Upper lobe of left lung (tissue), 6 donors: ENCODE data around the gene SOX5. TPM values are rescaled to one million over a fixed set of nuclear protein-coding genes. Genes with fewer than 3 reads are reported as not detected.

ENCODE experiments used
- ATAC-seq, 2 donors: fragments of 200-7000 bp; cut with Tn5 transposase; one replicate each; pipeline ENCODE4 v1.9.1; 2022; ENCODE audit warnings: mild to moderate bottlenecking in 2 of 2, moderate library complexity in 2 of 2; ENCODE audit not compliant: low FRiP score in 2 of 2
- DNase-seq, 2 donors: peaks; one replicate each; pipeline ENCODE4 v3.0.0-alpha.2; 2019 to 2020
- H3K27ac ChIP-seq, 4 donors: fragments of 200-600 bp; sonication (generic); one replicate each; pipeline ENCODE4 v1.5.1; 2016 to 2019
- H3K27me3 ChIP-seq, 4 donors: fragments of 200-600 bp; sonication (generic); one replicate each; pipeline ENCODE4 v1.5.1; 2017 to 2019
- H3K36me3 ChIP-seq, 4 donors: fragments of 200-600 bp; sonication (generic); one replicate each; pipeline ENCODE4 v1.5.1; 2016 to 2019
- H3K4me1 ChIP-seq, 4 donors: fragments of 200-600 bp; sonication (generic); one replicate each; pipeline ENCODE4 v1.5.1; 2018 to 2019
- H3K4me3 ChIP-seq, 4 donors: fragments of 200-600 bp; sonication (generic); one replicate each; pipeline ENCODE4 v1.5.1; 2017 to 2019; ENCODE audit warnings: mild to moderate bottlenecking in 2 of 4, moderate library complexity in 1 of 4
- H3K9me3 ChIP-seq, 4 donors: fragments of 200-600 bp; sonication (generic); one replicate each; pipeline ENCODE4 v1.5.1; 2018 to 2019
- EP300 ChIP-seq, 4 donors: sonication (generic); formaldehyde crosslinking; IDR thresholded peaks; one replicate each; pipeline ENCODE4 v1.5.1; 2017; ENCODE audit warnings: antibody characterized with exemption in 4 of 4, control low read depth in 2 of 4
- POLR2A ChIP-seq, 4 donors: fragments of 450-650 bp; IDR thresholded peaks; one replicate each; pipeline ENCODE4 v1.5.1; 2016 to 2017; ENCODE audit warnings: antibody characterized with exemption in 4 of 4, mild to moderate bottlenecking in 2 of 4
- POLR2AphosphoS5 ChIP-seq, 2 donors: sonication (generic); formaldehyde crosslinking; IDR thresholded peaks; one replicate each; pipeline ENCODE4 v1.5.1; 2017; ENCODE audit warnings: antibody characterized with exemption in 2 of 2
- WGBS, 2 donors: methylation state at CpG; one replicate each; pipeline ENCODE4 v1.1.5; 2017 to 2018; 5-methylcytosine and 5-hydroxymethylcytosine counted together
- total RNA-seq, 6 donors: library from RNA; depleted of rRNA in 4 of 6; stranded (reverse); fragments of >200 nt in 4 of 6; gene quantifications; one replicate each; pipeline versions ENCODE4 v1.1.0 to v1.2.1, GENCODE V29; 2016 to 2021
- TF ChIP-seq, protein P1 (sequence below), 6 experiments: fragments of 450-650 bp in 4 of 6; fragments of 200-600 bp in 2 of 6; sonication (generic) in 2 of 6; IDR thresholded peaks; one replicate each; pipeline ENCODE4 v1.5.1; 2016 to 2019; ENCODE audit warnings: antibody characterized with exemption in 6 of 6
- donor health status: DM: no; HTN: no; CAD: no; lungs with moderate emphysema.
- donor health status: DM: no; HTN: yes; CAD: no; lungs with severe emphysema.

SOX5 gene
- total RNA-seq, 6 donors from 2014 or later: 9.6 to 31.4 (median 14.5) TPM

DNA sequence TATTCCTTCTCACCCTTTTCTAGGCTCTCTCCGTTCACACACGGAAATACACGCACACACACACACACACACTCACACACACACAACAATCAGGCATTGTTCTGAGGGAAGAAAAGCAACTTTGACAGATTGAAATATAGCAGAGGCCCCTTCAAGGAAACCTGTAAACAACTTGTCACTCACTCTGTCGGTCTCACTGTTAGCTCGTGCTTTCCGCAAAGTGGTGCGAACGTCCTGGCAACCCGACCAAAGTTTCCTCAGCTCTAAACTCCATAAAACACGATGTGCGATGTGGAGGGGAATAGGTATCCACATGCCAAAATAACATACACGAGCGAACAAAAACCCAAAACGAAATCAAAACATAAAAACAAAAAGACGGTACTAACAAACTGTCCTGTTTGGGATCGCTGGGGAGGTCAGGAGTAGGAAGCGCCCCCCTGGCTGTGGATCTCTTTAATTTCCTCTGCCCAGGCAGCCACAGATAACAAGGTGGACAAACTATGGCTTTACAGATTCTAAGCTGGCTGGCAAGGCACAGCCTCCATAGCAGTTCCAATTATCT, 822 bp upstream of the SOX5 start:
- H3K27me3 ChIP-seq: no peaks in the 10 kb centered on the region
- no peak overlapping the region for H3K27ac ChIP-seq
- TF ChIP-seq, protein P1, sequence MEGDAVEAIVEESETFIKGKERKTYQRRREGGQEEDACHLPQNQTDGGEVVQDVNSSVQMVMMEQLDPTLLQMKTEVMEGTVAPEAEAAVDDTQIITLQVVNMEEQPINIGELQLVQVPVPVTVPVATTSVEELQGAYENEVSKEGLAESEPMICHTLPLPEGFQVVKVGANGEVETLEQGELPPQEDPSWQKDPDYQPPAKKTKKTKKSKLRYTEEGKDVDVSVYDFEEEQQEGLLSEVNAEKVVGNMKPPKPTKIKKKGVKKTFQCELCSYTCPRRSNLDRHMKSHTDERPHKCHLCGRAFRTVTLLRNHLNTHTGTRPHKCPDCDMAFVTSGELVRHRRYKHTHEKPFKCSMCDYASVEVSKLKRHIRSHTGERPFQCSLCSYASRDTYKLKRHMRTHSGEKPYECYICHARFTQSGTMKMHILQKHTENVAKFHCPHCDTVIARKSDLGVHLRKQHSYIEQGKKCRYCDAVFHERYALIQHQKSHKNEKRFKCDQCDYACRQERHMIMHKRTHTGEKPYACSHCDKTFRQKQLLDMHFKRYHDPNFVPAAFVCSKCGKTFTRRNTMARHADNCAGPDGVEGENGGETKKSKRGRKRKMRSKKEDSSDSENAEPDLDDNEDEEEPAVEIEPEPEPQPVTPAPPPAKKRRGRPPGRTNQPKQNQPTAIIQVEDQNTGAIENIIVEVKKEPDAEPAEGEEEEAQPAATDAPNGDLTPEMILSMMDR (IDR thresholded peaks at IDR 0.05): no peak
- TF ChIP-seq POLR2A (IDR thresholded peaks at IDR 0.05) (no peak), POLR2AphosphoS5 (IDR thresholded peaks at IDR 0.05) (no peak), EP300 (IDR thresholded peaks at IDR 0.05) (no peak)
- no peaks in the 10 kb centered on the region for H3K9me3 ChIP-seq
- peak overlapping the region in 3 of 4 donors; percentile 36 to 47 (median 44) for H3K4me3 ChIP-seq
- DNase-seq (no peak), ATAC-seq (peak; percentile 65 to 70)
- H3K4me1 ChIP-seq: peaks cover 0 to 6% (median 2%) of the 10 kb centered on the region in 4 donors
- H3K36me3 ChIP-seq: no peaks in the 10 kb centered on the region
- WGBS, 2 donors: 3 to 6% methylated on average over 17 of the region's 17 CpGs

DNA sequence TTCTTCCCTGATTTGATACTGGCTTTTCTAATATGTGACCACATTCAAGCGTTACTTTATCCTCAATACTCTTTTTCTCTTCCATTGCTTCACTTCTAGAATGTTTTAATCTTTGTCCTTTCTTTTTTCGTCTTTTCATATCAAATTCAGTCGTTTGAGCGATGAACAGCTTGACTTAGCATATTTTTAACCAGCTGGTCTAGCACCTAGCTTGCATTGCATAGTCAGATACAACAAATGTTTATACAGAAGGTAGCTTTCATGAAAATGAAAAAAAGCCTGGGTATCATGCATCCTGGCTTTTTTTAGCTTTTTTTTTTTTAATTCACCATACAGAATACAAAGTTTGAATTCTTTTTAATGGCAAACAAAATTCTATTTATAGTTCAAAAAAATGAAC, 1.2 kb downstream of the SOX5 start:
- no peaks in the 10 kb centered on the region for H3K9me3 ChIP-seq
- no peak for DNase-seq
- no peaks in the 10 kb centered on the region for H3K36me3 ChIP-seq
- 80 to 84% methylated on average over 4 of the region's 4 CpGs for WGBS, 2 donors
- H3K27ac ChIP-seq: no peak overlapping the region
- ATAC-seq: no peak
- H3K4me1 ChIP-seq: peaks cover 0 to 6% (median 2%) of the 10 kb centered on the region in 4 donors
- no peaks in the 10 kb centered on the region for H3K27me3 ChIP-seq
- TF ChIP-seq POLR2AphosphoS5 (IDR thresholded peaks at IDR 0.05) (no peak), POLR2A (IDR thresholded peaks at IDR 0.05) (no peak), EP300 (IDR thresholded peaks at IDR 0.05) (no peak)
- TF ChIP-seq, protein P1 (IDR thresholded peaks at IDR 0.05): no peak
- no peak overlapping the region for H3K4me3 ChIP-seq

DNA sequence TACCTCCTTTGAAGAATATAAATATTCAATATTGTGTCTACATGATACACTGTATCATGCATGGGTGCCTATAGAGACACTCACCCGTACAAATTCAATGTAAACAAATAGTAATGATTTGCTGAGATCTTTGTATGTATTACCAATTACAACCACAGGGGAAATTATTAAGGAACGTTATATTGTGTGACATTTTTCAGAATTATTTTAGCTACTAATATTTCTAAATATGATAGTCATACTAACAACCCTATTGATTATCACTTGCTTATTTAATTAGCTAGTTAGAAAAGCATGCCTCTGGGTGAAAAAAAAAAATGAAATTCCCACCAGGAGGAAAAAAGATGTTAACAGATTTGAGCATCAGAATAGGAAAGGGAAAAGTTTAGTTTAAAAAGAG, 2.1 kb downstream of the SOX5 start:
- DNase-seq: no peak
- peaks cover 0 to 6% (median 2%) of the 10 kb centered on the region in 4 donors for H3K4me1 ChIP-seq
- WGBS, 2 donors: 59 to 67% methylated on average over 2 of the region's 2 CpGs
- H3K4me3 ChIP-seq: no peak overlapping the region
- no peak for ATAC-seq
- H3K9me3 ChIP-seq: no peaks in the 10 kb centered on the region
- TF ChIP-seq POLR2A (IDR thresholded peaks at IDR 0.05): no peak
- TF ChIP-seq, protein P1 (IDR thresholded peaks at IDR 0.05): no peak
- no peak for TF ChIP-seq POLR2AphosphoS5 (IDR thresholded peaks at IDR 0.05)
- TF ChIP-seq EP300 (IDR thresholded peaks at IDR 0.05): no peak
- no peaks in the 10 kb centered on the region for H3K36me3 ChIP-seq
- no peak overlapping the region for H3K27ac ChIP-seq
- no peaks in the 10 kb centered on the region for H3K27me3 ChIP-seq

DNA sequence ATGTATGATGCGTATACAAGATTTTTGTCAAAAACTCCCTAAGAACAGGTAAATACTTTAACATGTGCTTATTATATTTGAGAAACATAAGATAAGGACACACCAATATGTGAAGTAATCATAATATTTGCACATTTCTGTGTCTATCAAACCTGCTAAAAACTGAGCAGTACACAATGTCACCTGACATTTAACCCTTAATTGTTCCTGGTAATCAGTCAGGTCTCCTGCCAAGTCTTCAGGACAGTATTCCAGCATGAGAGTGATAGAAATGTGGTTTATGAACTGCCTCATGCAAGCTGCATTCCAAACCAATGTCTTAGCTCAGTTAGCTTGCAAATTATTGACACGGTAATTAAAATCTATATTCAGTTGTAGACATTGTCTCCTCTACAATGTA, 4.2 kb downstream of the SOX5 start:
- Histone ChIP-seq H3K4me3 (no peak overlapping the region), H3K27ac (no peak overlapping the region), H3K4me1 (peaks cover 0 to 4% (median 0%) of the 10 kb centered on the region in 4 donors), H3K36me3 (no peaks in the 10 kb centered on the region), H3K9me3 (no peaks in the 10 kb centered on the region), H3K27me3 (no peaks in the 10 kb centered on the region)
- 84 to 90% methylated on average over 2 of the region's 2 CpGs for WGBS, 2 donors
- DNase-seq (no peak), ATAC-seq (no peak)
- TF ChIP-seq POLR2AphosphoS5 (IDR thresholded peaks at IDR 0.05) (no peak), EP300 (IDR thresholded peaks at IDR 0.05) (no peak), POLR2A (IDR thresholded peaks at IDR 0.05) (no peak)
- TF ChIP-seq, protein P1 (IDR thresholded peaks at IDR 0.05): no peak

DNA sequence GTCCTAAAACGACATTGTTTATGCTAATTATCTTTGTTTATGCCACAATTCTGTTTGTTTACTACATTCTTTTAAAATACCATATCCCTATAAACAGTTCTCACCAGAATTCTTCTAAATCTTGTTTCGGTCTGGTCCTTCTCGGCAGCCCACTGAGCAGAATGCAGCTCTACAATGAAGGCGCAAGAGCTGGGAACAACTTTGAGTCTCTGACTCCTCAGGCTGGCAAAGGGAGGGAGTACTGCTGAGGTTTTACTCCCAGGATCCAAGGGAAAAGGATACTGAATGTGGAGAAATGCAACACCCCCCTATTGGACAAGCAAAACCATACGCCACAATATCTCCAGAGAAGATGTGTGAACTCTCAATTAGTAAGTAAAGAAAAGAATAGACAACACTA, 5.4 kb downstream of the SOX5 start:
- DNase-seq (no peak), ATAC-seq (no peak)
- H3K9me3 ChIP-seq: no peaks in the 10 kb centered on the region
- 62 to 74% methylated on average over 5 of the region's 5 CpGs for WGBS, 2 donors
- H3K36me3 ChIP-seq: no peaks in the 10 kb centered on the region
- H3K4me1 ChIP-seq: peaks cover 0 to 2% (median 0%) of the 10 kb centered on the region in 4 donors
- H3K4me3 ChIP-seq: no peak overlapping the region
- no peak for TF ChIP-seq POLR2A (IDR thresholded peaks at IDR 0.05)
- TF ChIP-seq POLR2AphosphoS5 (IDR thresholded peaks at IDR 0.05): no peak
- TF ChIP-seq EP300 (IDR thresholded peaks at IDR 0.05): no peak
- TF ChIP-seq, protein P1 (IDR thresholded peaks at IDR 0.05): no peak
- H3K27ac ChIP-seq: no peak overlapping the region
- no peaks in the 10 kb centered on the region for H3K27me3 ChIP-seq
